HepG2 (cell line): ENCODE measurements around the gene DCAF6. TPM values are rescaled to one million over a fixed set of nuclear protein-coding genes. Genes with fewer than 3 reads are reported as not detected.

ENCODE experiments used
- ATAC-seq: fragments of 200-7000 bp; cut with Tn5 transposase; 3 replicates; pipeline ENCODE4 v1.9.1; 2020; ENCODE audit warnings: mild to moderate bottlenecking, moderate library complexity
- BruUV-seq: library from RNA; stranded (reverse); fragments of 400-500 nt; replicated peaks from 2 replicates; lab custom pipeline; 2021; lab: Mats Ljungman, UMichigan
- CTCF ChIA-PET: fragments of 300-600 bp; formaldehyde crosslinking; extraction: SDS; loops from one replicate; lab custom pipeline; 2021; ENCODE audit warnings: low total read pairs, inconsistent platforms, low intra/inter-chr PET ratio; lab: Yijun Ruan, JAX
- POLR2A ChIA-PET: fragments of 350-600 bp; sonication (Branson Sonifier 250); formaldehyde crosslinking; loops from one replicate; lab custom pipeline; 2020; ENCODE audit warnings: antibody characterized with exemption, inconsistent platforms; lab: Yijun Ruan, JAX
- DNase-seq: peaks from one replicate; pipeline ENCODE4 v3.0.0-alpha.2; 2015; ENCODE audit warnings: low spot score
- FAIRE-seq: peaks from 3 replicates; lab custom pipeline; 2011; peaks lifted over from hg19 to GRCh38; lab: Jason Lieb, UNC
- H2AFZ ChIP-seq: one replicate; pipeline ENCODE4 v1.6.1; 2011; ENCODE audit warnings: low read length, inconsistent platforms
- H3K27ac ChIP-seq: fragments of 300-600 bp; 3 replicates; pipeline ENCODE4 v1.8.0; 2011; ENCODE audit warnings: mixed run types, mild to moderate bottlenecking, mixed read lengths, low read length, inconsistent platforms; ENCODE audit not compliant: insufficient read depth; ENCODE audit errors: extremely low read length
- H3K27me3 ChIP-seq, 2 experiments: fragments of 200-600 bp in 1 of 2; 2 replicates in 1 of 2; 3 replicates in 1 of 2; pipeline versions ENCODE4 v1.6.0 to v1.8.0; 2011; ENCODE audit warnings: low read length in 2 of 2, mild to moderate bottlenecking in 2 of 2, moderate library complexity in 2 of 2, inconsistent platforms in 1 of 2; ENCODE audit not compliant: insufficient read depth in 2 of 2, control insufficient read depth in 1 of 2
- H3K36me3 ChIP-seq, 2 experiments: fragments of 200-600 bp in 1 of 2; replicated peaks in 1 of 2; 2 replicates in 1 of 2; 3 replicates in 1 of 2; pipeline versions ENCODE4 v1.5.1 to v1.8.0; 2011; ENCODE audit warnings: low read length in 2 of 2, inconsistent platforms in 1 of 2; ENCODE audit not compliant: insufficient read depth in 2 of 2, control insufficient read depth in 1 of 2
- H3K4me1 ChIP-seq: 2 replicates; pipeline ENCODE4 v1.5.1; 2012; ENCODE audit warnings: low read length, inconsistent platforms; ENCODE audit not compliant: insufficient read depth
- H3K4me2 ChIP-seq: 2 replicates; pipeline ENCODE4 v1.6.0; 2011; ENCODE audit warnings: low read depth, low read length, inconsistent platforms
- H3K4me3 ChIP-seq, 3 experiments: fragments of 200-600 bp in 1 of 3; sonication (generic), shearing (Covaris generic) in 1 of 3; replicated peaks in 1 of 3; 2 replicates each; pipeline ENCODE4 v1.5.1; 2011 to 2016; ENCODE audit warnings: low read length in 3 of 3, inconsistent platforms in 2 of 3, low read depth in 2 of 3, mild to moderate bottlenecking in 2 of 3, control low read depth in 1 of 3, mixed read lengths in 1 of 3; ENCODE audit not compliant: insufficient read depth in 1 of 3
- H3K79me2 ChIP-seq: one replicate; pipeline ENCODE4 v1.6.1; 2011; ENCODE audit warnings: low read length, inconsistent platforms; ENCODE audit not compliant: insufficient read depth
- H3K9ac ChIP-seq: 2 replicates; pipeline ENCODE4 v1.6.0; 2011; ENCODE audit warnings: mild to moderate bottlenecking, low read depth, low read length, inconsistent platforms; ENCODE audit not compliant: insufficient read depth
- H3K9me3 ChIP-seq: 2 replicates; pipeline ENCODE4 v1.5.1; 2012; ENCODE audit warnings: mild to moderate bottlenecking, low read length
- H4K20me1 ChIP-seq: 2 replicates; pipeline ENCODE4 v1.6.0; 2011; ENCODE audit warnings: inconsistent platforms, mild to moderate bottlenecking, low read length, moderate library complexity; ENCODE audit not compliant: insufficient read depth
- AHDC1 ChIP-seq: sonication (generic); formaldehyde crosslinking; IDR thresholded peaks from 2 replicates; pipeline ENCODE4 v1.5.1; 2020; ENCODE audit warnings: mild to moderate bottlenecking, missing genetic modification reagents, borderline replicate concordance
- ELF3 ChIP-seq: IDR thresholded peaks from 2 replicates; pipeline ENCODE4 v1.6.1; 2016; ENCODE audit warnings: missing genetic modification reagents, missing compliant biosample characterization
- REL ChIP-seq: sonication (generic); formaldehyde crosslinking; conservative IDR thresholded peaks from 2 replicates; pipeline ENCODE4 v1.8.0; 2022; ENCODE audit warnings: mild to moderate bottlenecking, missing genetic modification reagents, moderate library complexity
- XRCC5 ChIP-seq: fragments of 200-400 bp; formaldehyde crosslinking; optimal IDR thresholded peaks from 2 replicates; pipeline ENCODE3; 2017; ENCODE audit warnings: mild to moderate bottlenecking, low read length
- ZBTB10 ChIP-seq: sonication (generic); formaldehyde crosslinking; IDR thresholded peaks from 2 replicates; pipeline ENCODE4 v1.4.0; 2020; ENCODE audit warnings: missing genetic modification reagents, borderline replicate concordance
- ZNF335 ChIP-seq: sonication (generic); formaldehyde crosslinking; IDR thresholded peaks from 2 replicates; pipeline ENCODE4 v1.4.0; 2020; ENCODE audit warnings: missing genetic modification reagents
- ZNF383 ChIP-seq: sonication (generic); formaldehyde crosslinking; IDR thresholded peaks from 2 replicates; pipeline ENCODE4 v1.4.0; 2020; ENCODE audit warnings: missing genetic modification reagents, mild to moderate bottlenecking, borderline replicate concordance
- in situ Hi-C: cut with HindIII; loops from 2 replicates; pipeline ENCODE4 v1.10.0; 2017; ENCODE audit warnings: low pct_unique_long_range_greater_than_20kb; ENCODE audit not compliant: extremely low pct_ligation_motif_present
- intact Hi-C: fragments of 100-400 bp; cut with micrococcal nuclease; formaldehyde crosslinking; loops from one replicate; pipeline ENCODE4 v1.10.0; 2022; ENCODE audit not compliant: unreplicated experiment
- polyA plus RNA-seq, 8 experiments: library from polyadenylated mRNA; depleted of rRNA in 3 of 8; stranded (reverse) in 7 of 8; unstranded in 1 of 8; fragments of >200 nt; fragmentation: Illumina TruSeq in 4 of 8; extraction: Trizol in 4 of 8; gene quantifications; 2 replicates each; pipeline versions ENCODE4 v1.2.1 to v1.2.3, GENCODE V29; 2011 to 2016; ENCODE audit warnings: low read depth in 4 of 8, missing spikeins in 1 of 8, mixed read lengths in 1 of 8; ENCODE audit not compliant: insufficient read depth in 1 of 8
- total RNA-seq, 5 experiments: library from RNA; depleted of rRNA; stranded (reverse); fragments of >200 nt; fragmentation: Illumina TruSeq; extraction: Trizol; gene quantifications; 2 replicates each; pipeline ENCODE4 v1.2.3, GENCODE V29; 2016; ENCODE audit warnings: low read depth in 1 of 5

Gene DCAF6
- total and polyA plus RNA-seq, 2 of the 13 experiments (the other 11 are each of a cell fraction or from before 2014, with no cell fraction given): 24.7 to 33.7 TPM

- TF ChIP-seq ELF3 (no peak), REL (CRISPR knock-in tag) (no peak), XRCC5 (no peak), ZNF335 (CRISPR knock-in tag) (no peak), ZNF383 (CRISPR knock-in tag) (no peak)
These were observed 68.0 kb downstream of the DCAF6 start (continued) for GRCh38 chr1:168004531-168004930.

- TF ChIP-seq AHDC1: no peak
- TF ChIP-seq ZBTB10 (CRISPR knock-in tag): no peak
- H3K27ac ChIP-seq: no peak overlapping the region
- H2AFZ ChIP-seq: no peak overlapping the region
- BruUV-seq: no TSS peak
- no peak for FAIRE-seq
- in situ Hi-C loops: no loop called here
- H3K79me2 ChIP-seq: no peaks in the 10 kb centered on the region
- peaks cover 0 to 37% of the 10 kb centered on the region in 2 experiments; a peak in 3 of 5 replicates for H3K36me3 ChIP-seq
- H4K20me1 ChIP-seq: no peaks in the 10 kb centered on the region
- no peak overlapping the region for H3K4me3 ChIP-seq
- CTCF ChIA-PET: no interaction called here
- no peaks in the 10 kb centered on the region for H3K27me3 ChIP-seq
- intact Hi-C loops: no loop called here
- H3K4me1 ChIP-seq: no peaks in the 10 kb centered on the region
- POLR2A ChIA-PET: interaction anchor here (1.2 kb wide), 1 partner anchor 69 kb away, joined by 3 read pairs; the partner anchor contains the start of genes DCAF6 and MPC2
- no peak for ATAC-seq
- H3K9ac ChIP-seq: no peak overlapping the region
- H3K4me2 ChIP-seq: no peak overlapping the region
- DNase-seq: no peak
- no peaks in the 10 kb centered on the region for H3K9me3 ChIP-seq
These were observed 69.0 kb downstream of the DCAF6 start for GRCh38 chr1:168005529-168005928.
